ENCODE measurements around the gene UBE2R2.

The UBE2R2 gene

GRCh38 chr9:33850677-33851076 lies 33.7 kb downstream of the UBE2R2 start:
- in situ Hi-C loops (cut with HindIII; ENCODE audit: low sequenced_read_pairs), result no loop called here
- DNase-seq (ENCODE audit: low read depth, low spot score), result no peak
- no peak overlapping the region for H3K4me3 ChIP-seq (ENCODE audit: low read depth, low read length)
- TF ChIP-seq CTCF (IDR thresholded peaks at IDR 0.05; ENCODE audit: low read depth, low read length), result no peak

- in situ Hi-C loops (cut with HindIII; ENCODE audit: low sequenced_read_pairs), result no loop called here
- TF ChIP-seq CTCF (IDR thresholded peaks at IDR 0.05; ENCODE audit: low read depth, low read length), result no peak
- no peak overlapping the region for H3K4me3 ChIP-seq (ENCODE audit: low read depth, low read length)
- DNase-seq (ENCODE audit: low read depth, low spot score), result no peak
Observed at GRCh38 chr9:33851301-33851700, 34.3 kb downstream of the UBE2R2 start.

- no peak overlapping the region for H3K4me3 ChIP-seq (ENCODE audit: low read depth, low read length)
- TF ChIP-seq CTCF (IDR thresholded peaks at IDR 0.05; ENCODE audit: low read depth, low read length), result peak; percentile 34
- peak; percentile 32 for DNase-seq (ENCODE audit: low read depth, low spot score)
- in situ Hi-C loops (cut with HindIII; ENCODE audit: low sequenced_read_pairs), result no loop called here
Observed at GRCh38 chr9:33852216-33852826, 35.4 kb downstream of the UBE2R2 start.

GRCh38 chr9:33856247-33856646 lies 39.3 kb downstream of the UBE2R2 start:
- no peak for TF ChIP-seq CTCF (IDR thresholded peaks at IDR 0.05; ENCODE audit: low read depth, low read length)
- H3K4me3 ChIP-seq (ENCODE audit: low read depth, low read length), result no peak overlapping the region
- in situ Hi-C loops (cut with HindIII; ENCODE audit: low sequenced_read_pairs), result no loop called here
- no peak for DNase-seq (ENCODE audit: low read depth, low spot score)

GRCh38 chr9:33858423-33858822 lies 41.5 kb downstream of the UBE2R2 start:
- in situ Hi-C loops (cut with HindIII; ENCODE audit: low sequenced_read_pairs), result no loop called here
- no peak for TF ChIP-seq CTCF (IDR thresholded peaks at IDR 0.05; ENCODE audit: low read depth, low read length)
- DNase-seq (ENCODE audit: low read depth, low spot score), result peak; percentile 23
- H3K4me3 ChIP-seq (ENCODE audit: low read depth, low read length), result no peak overlapping the region

GRCh38 chr9:33860200-33860871 lies 43.4 kb downstream of the UBE2R2 start:
- in situ Hi-C loops (cut with HindIII; ENCODE audit: low sequenced_read_pairs), result no loop called here
- no peak for DNase-seq (ENCODE audit: low read depth, low spot score)
- TF ChIP-seq CTCF (IDR thresholded peaks at IDR 0.05; ENCODE audit: low read depth, low read length), result peak; percentile 7
- H3K4me3 ChIP-seq (ENCODE audit: low read depth, low read length), result no peak overlapping the region
